GM19238 (cell line): ENCODE data around the gene PTPN2.
A peak's percentile ranks its signal among the peaks of the same experiment; 100 is the strongest.
"Not testable (repeated sequence)": the region's sequence is repeated elsewhere in the genome, so short reads cannot be mapped to it uniquely, and the experiment has no call there.

Experiments
- DNase-seq: peaks from one replicate; pipeline ENCODE4 v3.0.0; 2011; ENCODE audit warnings: low spot score; ENCODE audit not compliant: insufficient read length

PTPN2 gene

DNA sequence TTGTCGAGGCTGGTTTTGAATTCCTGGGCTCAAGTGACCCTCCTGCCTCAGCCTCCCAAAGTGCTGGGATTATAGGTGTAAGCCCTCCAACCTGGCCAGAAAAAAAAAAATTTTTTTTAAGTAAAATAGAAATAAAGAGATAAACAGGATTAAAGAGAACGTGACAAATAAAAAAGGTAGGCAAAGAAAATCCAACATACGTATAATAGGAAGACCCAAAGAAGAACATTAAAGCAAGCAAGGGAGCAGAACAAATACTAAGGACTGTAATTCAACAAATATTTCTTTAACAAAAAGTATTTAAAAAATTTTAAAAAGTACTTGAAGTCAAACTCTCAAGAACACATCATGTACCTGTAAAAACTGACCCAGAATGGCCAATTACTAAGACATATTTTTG lies 56.4 kb downstream of the PTPN2 start:
- no peak for DNase-seq

DNA sequence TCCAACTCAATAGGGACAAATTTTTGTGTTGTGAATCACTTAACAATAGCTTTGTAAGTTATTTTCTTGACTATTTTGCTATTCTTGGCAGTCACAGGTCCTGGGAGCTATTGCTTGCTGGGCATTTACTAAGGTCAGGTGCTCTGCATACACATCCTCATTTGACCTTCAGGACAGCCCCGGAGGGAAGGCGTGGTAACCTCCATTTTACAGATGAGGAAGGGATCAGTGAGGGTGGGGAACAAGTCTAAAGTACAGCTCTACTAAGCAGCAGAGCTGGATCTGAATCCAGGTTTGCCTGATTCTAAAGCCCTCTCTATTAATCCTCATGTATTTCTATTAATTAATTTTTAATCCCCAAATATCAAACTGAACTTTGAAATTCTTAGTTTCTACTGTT lies 58.8 kb downstream of the PTPN2 start:
- no peak for DNase-seq

DNA sequence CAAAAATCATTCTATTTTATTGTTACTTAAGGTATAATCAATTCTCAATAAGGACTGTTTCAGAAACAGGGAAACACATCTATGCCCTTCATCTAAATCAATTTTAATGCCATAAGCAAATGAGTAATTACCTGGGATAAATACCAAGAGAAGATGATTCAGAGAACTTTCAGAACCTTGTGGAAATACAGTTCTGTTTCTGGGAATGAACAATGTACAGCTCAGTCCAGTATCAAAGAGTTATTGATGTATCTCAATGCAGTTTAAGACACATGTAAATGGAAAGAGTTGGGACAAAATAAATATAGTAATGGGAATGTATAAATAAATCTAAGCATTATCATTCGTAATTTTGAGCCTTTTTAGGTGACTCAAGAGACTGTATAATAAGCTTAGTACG lies 60.1 kb downstream of the PTPN2 start:
- no peak for DNase-seq

DNA sequence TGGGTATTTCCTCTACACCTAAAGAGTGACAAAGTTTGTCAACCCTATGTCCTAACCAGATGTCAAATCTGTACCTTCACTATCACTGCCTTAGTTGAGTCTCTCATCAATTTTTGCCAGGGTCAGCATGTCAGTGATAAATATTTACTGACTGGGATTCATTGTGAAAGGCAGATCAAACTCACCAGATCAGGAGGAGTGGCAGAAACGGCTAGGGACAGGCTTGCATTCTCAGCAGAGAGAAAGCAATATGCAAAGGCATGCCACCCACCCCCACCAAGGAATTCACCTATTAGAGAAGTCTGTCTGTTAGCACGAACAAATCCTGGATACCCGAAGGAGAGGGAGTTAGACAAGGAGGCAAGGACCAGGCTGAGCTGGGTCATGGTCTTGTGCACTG lies 62.6 kb downstream of the PTPN2 start:
- DNase-seq, result no peak

DNA sequence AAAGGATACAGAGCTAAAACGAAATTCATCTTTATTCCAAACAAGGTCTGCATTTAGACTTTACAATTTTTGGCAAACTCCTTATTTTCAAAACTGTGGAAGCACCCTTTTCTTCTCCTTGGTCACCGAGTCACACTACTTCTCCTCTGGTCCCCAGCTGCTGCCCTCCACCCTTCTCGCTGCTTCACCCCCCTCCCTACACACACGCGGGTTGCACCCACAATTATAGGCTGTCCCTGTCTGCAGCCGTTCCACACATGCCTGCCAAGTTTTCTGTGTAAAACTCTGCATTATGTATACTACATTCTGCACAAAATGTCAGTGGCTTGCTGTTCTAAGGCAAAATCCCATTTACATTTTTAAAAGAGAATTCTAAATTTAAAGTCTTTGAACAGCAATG lies 63.5 kb downstream of the PTPN2 start:
- no peak for DNase-seq

DNA sequence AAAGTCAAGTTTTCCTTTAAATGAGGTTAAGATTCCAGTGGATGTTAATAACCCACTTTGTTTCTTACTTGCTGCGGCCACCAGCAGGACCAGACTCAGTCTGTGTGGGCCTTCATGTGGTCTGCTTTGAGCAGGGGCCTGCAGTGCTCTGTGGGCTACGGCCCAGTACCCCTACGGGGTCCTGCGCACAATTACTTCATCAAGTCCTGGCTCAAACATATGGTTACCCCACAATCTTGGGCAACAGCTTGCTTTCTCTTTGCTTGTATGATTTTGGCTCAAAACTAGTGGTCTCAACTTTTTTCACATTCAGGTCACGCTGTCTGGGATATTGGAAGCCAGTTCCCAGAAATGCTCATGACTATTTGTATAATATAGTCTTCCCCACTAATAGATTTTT lies 64.2 kb downstream of the PTPN2 start:
- DNase-seq, result no peak

DNA sequence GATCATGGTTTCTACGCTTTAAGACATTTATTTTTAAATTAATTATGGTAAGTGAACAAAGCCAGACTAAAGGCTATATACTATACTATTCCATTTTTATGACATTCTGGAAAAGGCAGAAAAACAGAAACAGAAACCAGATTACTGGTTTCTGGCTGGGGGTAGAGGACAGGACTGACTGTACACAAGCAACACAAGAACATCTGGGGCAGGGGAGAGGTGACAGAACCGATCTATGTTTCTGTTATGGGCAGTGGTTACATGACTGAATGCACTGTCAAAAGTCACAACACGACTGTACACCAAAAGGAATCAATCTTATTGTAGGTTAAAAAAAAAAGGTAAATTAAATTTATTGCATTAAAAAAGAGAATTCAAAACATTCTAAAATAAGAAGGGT lies 64.7 kb downstream of the PTPN2 start:
- peak; percentile 23 for DNase-seq

DNA sequence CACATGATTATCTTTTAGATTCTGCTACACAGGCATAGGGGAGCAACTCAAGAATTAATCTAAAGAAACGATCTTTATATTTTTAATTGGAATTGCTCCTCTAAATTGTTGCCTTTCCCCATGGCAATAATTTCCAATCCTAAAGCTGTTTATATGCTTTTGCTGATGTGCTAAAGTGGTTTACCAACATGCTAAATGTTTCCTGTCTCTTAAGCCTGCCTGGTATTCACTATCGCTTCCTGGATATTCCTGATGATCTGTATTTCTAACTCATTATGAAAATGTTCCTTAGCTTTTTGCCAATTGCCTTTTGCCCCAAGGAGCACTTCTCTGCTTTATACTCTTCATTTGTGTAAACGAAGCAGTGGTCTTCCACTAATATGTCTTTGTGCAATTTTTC lies 65.8 kb downstream of the PTPN2 start:
- DNase-seq, result no peak

DNA sequence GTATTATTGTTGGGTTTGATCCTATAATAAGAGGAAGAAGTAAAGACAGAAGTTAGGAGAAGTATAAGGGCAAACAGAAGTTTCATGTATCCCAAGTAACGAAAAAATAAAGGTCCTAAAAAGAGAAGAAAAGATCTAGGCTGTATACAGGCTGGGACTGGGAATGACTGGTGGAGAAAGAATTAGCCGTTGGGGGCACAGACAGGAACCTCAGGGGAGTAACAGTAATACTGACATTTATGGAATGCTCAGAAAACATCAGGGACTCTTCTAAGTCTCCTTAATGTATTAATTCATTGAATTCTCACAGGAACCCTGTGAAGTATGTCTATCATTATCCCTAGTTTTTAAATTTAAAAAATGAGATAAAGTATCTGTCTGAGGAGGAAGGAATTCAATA lies 67.6 kb downstream of the PTPN2 start:
- DNase-seq, result no peak

DNA sequence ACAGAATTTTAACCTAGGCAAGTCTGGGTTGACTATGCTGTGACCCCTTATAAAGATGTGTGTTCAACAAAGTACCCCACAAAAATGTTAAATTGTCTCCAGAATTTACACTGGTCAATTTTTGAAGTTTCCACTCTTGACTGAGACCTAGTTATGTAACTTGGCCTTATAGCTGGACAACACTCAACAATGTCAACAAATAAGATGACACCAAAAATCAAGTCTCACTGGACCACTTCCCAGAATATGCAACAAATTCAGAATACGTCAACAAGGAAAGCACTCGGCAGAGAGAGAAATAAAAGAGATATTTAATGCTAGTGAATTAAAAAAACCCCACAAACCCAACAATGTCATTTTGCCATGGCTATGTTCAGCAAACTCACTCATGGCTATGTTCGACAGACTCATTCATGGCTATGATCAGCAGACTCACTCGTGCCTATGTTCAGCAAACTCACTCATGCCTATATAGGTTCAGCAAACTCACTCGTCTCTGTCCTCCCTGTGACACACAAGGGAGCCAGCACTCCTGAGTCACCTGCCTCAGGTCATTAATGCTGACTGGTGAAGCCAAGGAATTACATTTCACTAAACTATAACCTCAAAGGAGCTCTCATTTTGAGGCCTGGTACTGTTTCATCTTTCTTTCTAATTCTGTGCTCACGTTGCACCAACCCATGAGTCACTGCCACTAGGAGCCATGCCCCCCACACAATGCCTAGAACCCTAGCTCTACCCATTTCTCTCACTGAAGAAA lies 72.7 kb downstream of the PTPN2 start:
- no peak for DNase-seq

DNA sequence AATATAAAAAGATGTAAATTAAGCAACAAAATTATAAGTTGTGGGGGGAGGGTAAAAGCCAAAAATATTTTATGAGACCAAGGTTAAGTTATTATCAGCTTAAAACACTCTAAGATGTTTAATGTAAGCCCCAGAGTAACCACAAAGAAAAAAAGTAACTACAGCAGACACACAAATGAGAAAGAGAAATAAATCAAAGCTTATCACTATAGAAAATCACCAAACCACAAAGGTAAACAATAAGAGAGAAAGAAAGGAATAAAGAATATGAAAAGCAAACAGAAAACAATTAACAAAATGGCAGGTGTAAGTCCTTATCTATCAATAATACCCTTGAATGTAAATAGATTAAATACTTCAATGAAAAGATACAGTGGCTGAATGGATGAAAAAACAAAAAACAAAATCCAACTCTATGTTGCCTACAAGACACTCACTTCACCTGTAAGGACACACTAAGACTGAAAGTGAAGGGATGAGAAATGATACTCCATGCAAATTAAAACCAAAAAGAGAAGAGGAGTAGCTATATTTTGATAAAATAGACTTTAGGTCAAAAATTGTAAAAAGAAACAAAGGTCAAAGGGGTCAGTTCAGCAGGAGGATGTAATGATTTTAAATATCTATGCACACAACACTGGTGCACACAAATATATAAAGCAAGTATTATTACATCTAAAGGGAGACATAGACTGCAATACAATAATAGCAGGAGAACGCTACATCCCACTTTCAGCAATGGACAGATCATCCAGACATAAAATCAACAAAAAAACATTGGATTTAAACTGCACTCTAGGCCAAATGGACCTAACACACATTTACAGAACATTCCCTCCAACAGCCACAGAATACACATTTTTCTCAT lies 80.7 kb downstream of the PTPN2 start:
- no peak for DNase-seq

DNA sequence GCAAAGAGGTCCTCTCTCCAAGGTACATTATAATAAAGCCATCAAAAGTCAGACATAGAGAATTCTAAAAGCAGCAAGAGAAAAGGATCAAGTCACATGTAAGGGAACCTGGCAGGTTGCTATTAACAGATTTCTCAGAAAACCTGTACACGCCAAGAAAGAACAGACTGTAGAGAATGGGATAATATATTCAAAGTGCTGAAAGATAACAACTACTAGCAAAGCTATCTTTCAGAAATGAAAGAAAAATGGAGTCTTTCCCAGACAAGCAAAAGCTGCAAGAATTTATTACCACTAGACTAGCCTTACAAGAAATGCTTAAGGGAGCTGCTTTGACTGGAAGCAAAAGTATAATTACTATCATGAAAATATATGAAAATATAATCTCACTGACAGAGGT lies 81.5 kb downstream of the PTPN2 start:
- DNase-seq, result no peak

DNA sequence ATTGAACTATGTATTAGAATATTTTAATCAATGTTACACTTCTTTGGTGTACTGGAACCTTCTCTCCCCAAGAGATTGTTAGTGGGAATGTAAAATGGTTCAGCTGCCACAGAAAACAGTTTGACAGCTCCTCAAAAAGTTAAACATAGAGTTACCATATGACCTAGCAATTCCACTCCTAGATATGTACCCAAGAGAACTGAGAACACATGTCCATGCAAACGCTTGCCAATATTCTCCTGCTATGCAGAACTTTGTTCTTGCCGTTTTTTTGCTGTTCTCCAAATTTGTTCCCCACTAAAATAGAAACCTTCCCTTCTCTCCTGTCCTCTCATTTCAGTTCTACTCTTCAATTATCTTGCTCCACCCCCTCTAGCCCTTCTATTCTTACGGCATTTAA lies 87.6 kb downstream of the PTPN2 start:
- DNase-seq, result no peak

DNA sequence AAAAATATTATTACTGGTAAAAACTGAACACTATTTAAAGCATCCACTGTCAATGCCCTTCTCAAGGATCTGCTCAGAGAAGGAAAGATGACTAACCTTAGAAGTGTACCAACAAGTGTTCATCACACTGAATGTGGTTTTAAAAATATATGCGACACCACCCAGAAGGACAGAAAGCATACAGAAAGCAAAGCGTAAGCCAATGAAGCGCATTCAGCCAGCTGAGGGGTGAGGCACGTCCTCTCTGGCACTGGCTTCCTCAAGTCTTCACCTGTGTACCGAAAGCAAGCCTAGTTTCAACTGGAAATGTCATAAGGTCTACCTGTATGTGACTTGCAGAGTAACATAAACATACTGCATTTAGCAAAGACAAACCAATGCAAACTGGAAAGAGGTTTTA lies 92.4 kb downstream of the PTPN2 start:
- DNase-seq, result no peak

DNA sequence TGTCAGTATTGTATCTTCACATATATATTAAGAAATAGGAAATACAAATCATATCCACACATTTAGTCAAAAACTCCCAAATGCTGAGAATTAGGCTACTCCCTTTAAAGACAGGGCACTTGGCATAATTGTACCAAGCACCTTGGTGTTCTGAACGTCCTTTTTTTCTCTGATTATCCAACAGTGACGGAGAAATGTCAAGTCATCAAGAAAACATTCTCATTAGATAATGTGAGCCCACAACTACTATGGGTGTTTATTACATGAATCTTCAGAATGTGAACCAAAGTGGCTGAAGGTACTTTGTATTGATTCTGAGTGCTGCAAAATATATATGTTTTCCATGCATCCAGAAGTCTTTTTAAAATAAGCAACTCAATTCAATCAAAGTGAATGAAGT lies 97.4 kb downstream of the PTPN2 start:
- DNase-seq, result no peak

DNA sequence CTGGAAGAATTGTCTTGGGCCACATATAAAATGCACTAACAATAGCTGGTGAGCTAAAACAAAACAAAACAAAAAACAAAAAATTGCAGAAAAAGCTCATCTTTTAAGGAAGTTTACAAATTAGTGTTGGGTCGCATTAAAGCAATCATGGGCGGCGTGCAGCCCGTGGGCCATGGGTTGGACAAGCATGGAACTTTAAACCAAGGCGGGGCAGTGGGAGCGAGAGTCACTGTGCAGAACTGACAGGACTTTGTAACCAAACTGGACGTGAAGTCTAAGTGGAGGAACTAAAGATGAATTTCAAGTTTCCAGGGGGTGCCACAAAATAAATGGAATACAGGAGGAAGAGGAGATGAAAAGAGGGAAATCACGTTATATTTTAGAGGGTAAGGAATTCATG lies 100.5 kb downstream of the PTPN2 start:
- no peak for DNase-seq

DNA sequence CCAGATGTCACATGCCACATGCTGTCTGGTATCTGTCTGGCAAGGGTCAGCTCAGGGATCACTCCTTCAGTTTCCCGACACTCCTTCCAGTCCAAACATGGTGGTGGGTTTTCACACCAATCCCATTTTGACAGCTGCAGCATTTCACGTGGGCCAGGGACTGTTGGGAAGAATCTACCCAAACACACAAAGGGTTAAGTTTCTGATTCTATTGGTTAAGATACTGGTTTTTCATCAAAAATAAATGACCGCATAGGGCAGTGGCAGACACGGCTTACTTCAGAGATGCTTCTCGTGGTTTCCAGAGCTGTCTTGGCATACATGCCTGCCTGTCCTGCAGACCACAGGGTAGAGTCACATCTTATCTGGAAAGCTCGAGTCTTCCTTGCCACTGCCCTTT lies 101.5 kb downstream of the PTPN2 start:
- DNase-seq, result no peak

DNA sequence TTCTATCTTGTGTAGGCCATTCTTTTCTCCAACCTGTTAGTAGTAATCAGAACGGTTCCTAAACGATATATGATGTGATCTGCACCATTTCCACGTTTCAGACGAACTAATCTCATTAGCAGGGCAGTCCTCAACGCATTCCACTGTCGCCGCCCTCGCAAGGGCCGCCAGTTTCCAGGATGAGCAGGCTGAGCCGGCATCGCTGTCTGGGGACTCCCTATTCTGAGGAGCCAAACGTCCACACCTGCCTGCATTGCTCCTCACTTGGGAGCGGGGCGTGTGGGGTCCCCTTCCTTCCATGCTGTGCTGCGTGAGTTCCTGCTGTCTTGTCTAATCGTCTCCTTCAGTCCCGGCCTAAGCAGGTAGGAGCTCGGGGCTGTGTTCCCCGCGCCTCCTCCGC lies 104.6 kb downstream of the PTPN2 start:
- DNase-seq, result no peak

DNA sequence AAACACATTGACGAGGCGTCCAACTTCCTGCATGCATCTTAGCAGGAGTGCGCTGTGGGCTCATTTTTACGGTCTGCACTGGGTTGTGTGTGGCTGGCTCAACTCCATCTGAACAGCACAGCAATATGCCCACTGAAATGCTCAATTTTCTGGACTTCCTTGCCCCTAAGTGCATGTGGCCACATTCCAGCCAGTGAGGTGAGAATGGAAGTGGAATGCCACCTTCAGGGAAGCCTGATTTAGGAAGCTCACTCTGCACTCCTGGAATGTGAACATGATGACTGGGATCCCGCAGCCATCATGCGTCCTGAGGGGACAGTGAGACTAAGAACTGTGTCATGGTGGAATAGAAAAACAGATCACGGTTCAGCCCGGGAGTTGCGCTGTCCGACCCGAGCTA lies 105.0 kb downstream of the PTPN2 start:
- DNase-seq, result no peak

DNA sequence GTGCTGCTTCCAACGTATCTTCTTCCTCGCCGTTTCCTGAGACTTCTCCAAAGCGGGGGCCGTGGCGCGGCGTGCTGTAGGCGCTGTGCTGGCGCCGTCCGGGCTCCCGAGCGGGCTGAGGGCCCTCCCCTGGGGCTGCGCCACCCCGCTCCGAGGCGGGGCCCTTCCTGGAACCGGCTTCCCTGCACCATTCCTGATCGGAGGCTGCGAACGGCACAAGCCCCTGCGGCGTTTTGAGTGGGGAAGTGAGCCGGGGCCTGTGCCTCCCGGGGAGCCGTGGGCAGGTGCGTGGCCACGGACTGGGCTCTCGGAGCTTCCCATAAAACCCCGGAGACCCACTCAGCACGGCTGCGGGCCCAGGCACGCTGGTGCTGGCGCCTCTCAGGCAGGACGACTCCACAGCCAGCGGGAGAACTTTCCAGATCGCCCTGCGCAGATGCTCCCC lies 106.5 kb downstream of the PTPN2 start:
- no peak for DNase-seq

DNA sequence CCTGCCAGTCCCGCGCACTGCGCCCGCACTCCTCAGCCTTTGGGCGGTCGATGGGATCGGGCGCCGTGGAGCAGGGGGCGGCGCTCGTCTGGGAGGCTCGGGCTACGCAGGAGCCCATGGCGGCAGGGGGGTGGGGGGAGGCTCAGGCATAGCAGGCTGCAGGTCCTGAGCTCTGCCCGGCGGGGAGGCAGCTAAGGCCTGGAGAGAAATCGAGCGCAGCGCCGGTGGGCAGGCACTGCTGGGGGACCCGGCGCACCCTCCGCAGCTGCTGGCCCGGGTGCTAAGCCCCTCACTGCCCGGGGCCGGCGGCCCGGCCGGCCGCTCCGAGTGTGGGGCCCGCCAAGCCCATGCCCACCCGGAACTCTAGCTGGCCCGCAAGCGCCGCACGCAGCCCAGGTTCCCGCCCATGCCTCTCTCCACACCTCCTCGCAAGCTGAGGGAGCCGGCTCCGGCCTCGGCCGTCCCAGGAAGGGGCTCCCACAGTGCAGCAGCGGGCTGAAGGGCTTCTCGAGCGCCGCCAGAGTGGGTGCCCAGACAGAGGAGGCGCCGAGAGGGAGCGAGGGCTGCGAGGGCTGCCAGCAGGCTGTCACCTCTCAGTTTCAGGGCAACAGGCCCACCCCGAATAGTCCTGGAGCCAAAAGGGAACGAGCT lies 107.1 kb downstream of the PTPN2 start:
- no peak for DNase-seq

DNA sequence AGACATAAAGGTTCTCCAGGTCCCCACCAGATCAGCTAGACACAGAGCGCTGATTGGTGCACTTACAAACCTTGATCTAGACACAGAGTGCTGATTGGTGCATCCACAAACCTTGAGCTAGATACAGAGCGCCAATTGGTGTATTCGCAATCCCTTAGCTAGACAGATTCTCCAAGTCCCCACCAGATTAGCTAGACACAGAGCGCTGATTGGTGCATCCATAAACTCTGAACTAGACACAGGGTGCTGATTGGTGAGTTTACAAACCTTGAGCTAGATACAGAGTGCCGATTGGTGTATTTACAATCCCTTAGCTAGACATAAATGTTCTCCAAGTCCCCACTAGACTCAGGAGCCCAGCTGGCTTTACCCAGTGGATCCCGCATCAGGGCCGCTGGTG lies 107.6 kb downstream of the PTPN2 start:
- not testable (repeated sequence) for DNase-seq
